Upper lobe of left lung (tissue), 6 donors: ENCODE results near the gene G3BP1. TPM values are rescaled to one million over a fixed set of nuclear protein-coding genes. Genes with fewer than 3 reads are reported as not detected.

Source experiments
- ATAC-seq, 2 donors: fragments of 200-7000 bp; cut with Tn5 transposase; one replicate each; pipeline ENCODE4 v1.9.1; 2022; ENCODE audit warnings: mild to moderate bottlenecking in 2 of 2, moderate library complexity in 2 of 2; ENCODE audit not compliant: low FRiP score in 2 of 2
- DNase-seq, 2 donors: peaks; one replicate each; pipeline ENCODE4 v3.0.0-alpha.2; 2019 to 2020
- H3K27ac ChIP-seq, 4 donors: fragments of 200-600 bp; sonication (generic); one replicate each; pipeline ENCODE4 v1.5.1; 2016 to 2019
- H3K27me3 ChIP-seq, 4 donors: fragments of 200-600 bp; sonication (generic); one replicate each; pipeline ENCODE4 v1.5.1; 2017 to 2019
- H3K36me3 ChIP-seq, 4 donors: fragments of 200-600 bp; sonication (generic); one replicate each; pipeline ENCODE4 v1.5.1; 2016 to 2019
- H3K4me1 ChIP-seq, 4 donors: fragments of 200-600 bp; sonication (generic); one replicate each; pipeline ENCODE4 v1.5.1; 2018 to 2019
- H3K4me3 ChIP-seq, 4 donors: fragments of 200-600 bp; sonication (generic); one replicate each; pipeline ENCODE4 v1.5.1; 2017 to 2019; ENCODE audit warnings: mild to moderate bottlenecking in 2 of 4, moderate library complexity in 1 of 4
- H3K9me3 ChIP-seq, 4 donors: fragments of 200-600 bp; sonication (generic); one replicate each; pipeline ENCODE4 v1.5.1; 2018 to 2019
- EP300 ChIP-seq, 4 donors: sonication (generic); formaldehyde crosslinking; IDR thresholded peaks; one replicate each; pipeline ENCODE4 v1.5.1; 2017; ENCODE audit warnings: antibody characterized with exemption in 4 of 4, control low read depth in 2 of 4
- POLR2A ChIP-seq, 4 donors: fragments of 450-650 bp; IDR thresholded peaks; one replicate each; pipeline ENCODE4 v1.5.1; 2016 to 2017; ENCODE audit warnings: antibody characterized with exemption in 4 of 4, mild to moderate bottlenecking in 2 of 4
- POLR2AphosphoS5 ChIP-seq, 2 donors: sonication (generic); formaldehyde crosslinking; IDR thresholded peaks; one replicate each; pipeline ENCODE4 v1.5.1; 2017; ENCODE audit warnings: antibody characterized with exemption in 2 of 2
- WGBS, 2 donors: methylation state at CpG; one replicate each; pipeline ENCODE4 v1.1.5; 2017 to 2018; 5-methylcytosine and 5-hydroxymethylcytosine counted together
- total RNA-seq, 6 donors: library from RNA; depleted of rRNA in 4 of 6; stranded (reverse); fragments of >200 nt in 4 of 6; gene quantifications; one replicate each; pipeline versions ENCODE4 v1.1.0 to v1.2.1, GENCODE V29; 2016 to 2021
- TF ChIP-seq, protein P1 (sequence below), 6 experiments: fragments of 450-650 bp in 4 of 6; fragments of 200-600 bp in 2 of 6; sonication (generic) in 2 of 6; IDR thresholded peaks; one replicate each; pipeline ENCODE4 v1.5.1; 2016 to 2019; ENCODE audit warnings: antibody characterized with exemption in 6 of 6
- donor health status: DM: no; HTN: no; CAD: no; lungs with moderate emphysema.
- donor health status: DM: no; HTN: yes; CAD: no; lungs with severe emphysema.

G3BP1 gene
- total RNA-seq, 6 donors from 2014 or later, result 40.9 to 169 (median 81.6) TPM

DNA sequence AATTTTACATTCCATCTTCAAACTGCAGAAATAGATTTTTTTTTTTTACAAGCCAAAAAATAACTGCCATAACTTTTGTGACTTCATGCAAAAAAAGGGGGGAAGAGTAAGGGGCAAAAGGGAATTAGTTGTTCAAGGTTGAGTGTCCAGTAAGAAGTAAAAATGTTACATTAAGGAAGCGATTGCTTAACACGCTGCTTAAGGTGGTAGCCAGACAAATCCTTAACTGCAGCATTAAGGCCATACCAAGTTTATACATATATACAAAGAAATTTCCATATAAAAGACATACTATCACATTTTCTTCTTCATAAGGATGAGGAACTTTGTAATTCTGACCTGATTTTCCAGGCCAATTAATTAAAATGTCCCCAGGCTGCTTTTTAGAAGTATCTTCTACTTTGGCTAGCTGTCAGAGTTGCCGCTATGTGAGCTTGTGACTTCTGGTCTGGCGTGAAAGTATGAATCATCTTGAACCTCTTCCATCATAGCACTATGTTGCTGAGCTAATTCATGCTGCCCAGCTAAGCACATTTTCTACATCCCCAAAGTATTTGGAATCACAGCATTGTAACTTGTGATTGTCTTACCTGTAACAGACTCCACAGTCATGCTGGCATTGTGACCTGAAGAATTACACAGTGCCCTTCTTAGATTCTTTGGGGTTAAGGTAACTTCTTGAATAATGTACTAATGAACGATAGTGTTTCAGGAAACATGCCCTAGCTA is 40.0 kb downstream of the G3BP1 start:
- 88 to 93% methylated on average over 5 of the region's 5 CpGs for whole genome bisulfite sequencing, 2 donors
- H3K36me3 ChIP-seq, result peaks cover 0 to 58% (median 10%) of the 10 kb centered on the region in 4 donors
- no peak overlapping the region for H3K27ac ChIP-seq

DNA sequence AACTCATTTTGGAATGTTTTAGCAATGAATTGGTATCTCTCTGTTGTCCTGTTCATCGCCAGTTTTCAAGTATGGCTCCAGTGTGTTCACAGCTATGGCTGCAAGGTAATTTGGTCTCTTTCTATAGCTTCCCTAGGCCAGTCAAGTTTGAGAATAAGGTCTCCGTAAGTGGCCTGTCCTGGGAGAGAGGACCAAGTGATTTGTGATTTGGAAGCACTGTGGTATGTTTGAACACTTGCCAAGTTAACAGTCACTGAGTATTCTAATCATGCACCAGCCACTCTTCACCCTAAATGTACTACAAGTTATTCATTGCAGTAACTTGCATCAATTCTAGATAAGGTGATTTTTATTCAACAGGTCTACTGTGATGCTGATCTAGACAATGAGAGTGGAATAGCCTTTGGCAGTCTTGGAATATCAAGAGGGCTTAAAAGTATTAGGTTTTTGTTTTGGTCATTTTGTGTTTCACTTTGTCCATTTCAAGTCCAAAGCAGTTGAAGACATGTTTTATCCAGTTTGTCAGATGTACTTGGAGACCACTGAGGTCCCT is 41.1 kb downstream of the G3BP1 start:
- Histone ChIP-seq H3K27me3 (no peaks in the 10 kb centered on the region), H3K9me3 (no peaks in the 10 kb centered on the region), H3K36me3 (peaks cover 0 to 57% (median 10%) of the 10 kb centered on the region in 4 donors), H3K27ac (no peak overlapping the region), H3K4me1 (peaks cover 0 to 7% (median 0%) of the 10 kb centered on the region in 4 donors), H3K4me3 (no peak overlapping the region)
- WGBS, 2 donors, result 83 to 93% methylated on average over 2 of the region's 2 CpGs
- ATAC-seq (no peak), DNase-seq (no peak)
- TF ChIP-seq POLR2A (IDR thresholded peaks at IDR 0.05) (no peak), POLR2AphosphoS5 (IDR thresholded peaks at IDR 0.05) (no peak), EP300 (IDR thresholded peaks at IDR 0.05) (no peak)
- TF ChIP-seq, protein P1, sequence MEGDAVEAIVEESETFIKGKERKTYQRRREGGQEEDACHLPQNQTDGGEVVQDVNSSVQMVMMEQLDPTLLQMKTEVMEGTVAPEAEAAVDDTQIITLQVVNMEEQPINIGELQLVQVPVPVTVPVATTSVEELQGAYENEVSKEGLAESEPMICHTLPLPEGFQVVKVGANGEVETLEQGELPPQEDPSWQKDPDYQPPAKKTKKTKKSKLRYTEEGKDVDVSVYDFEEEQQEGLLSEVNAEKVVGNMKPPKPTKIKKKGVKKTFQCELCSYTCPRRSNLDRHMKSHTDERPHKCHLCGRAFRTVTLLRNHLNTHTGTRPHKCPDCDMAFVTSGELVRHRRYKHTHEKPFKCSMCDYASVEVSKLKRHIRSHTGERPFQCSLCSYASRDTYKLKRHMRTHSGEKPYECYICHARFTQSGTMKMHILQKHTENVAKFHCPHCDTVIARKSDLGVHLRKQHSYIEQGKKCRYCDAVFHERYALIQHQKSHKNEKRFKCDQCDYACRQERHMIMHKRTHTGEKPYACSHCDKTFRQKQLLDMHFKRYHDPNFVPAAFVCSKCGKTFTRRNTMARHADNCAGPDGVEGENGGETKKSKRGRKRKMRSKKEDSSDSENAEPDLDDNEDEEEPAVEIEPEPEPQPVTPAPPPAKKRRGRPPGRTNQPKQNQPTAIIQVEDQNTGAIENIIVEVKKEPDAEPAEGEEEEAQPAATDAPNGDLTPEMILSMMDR (IDR thresholded peaks at IDR 0.05), result no peak

More for the DNA sequence above, 40.0 kb downstream of the G3BP1 start:
- ATAC-seq (peak in 1 of 2 donors; percentile 84), DNase-seq (no peak)
- TF ChIP-seq, protein P1 (IDR thresholded peaks at IDR 0.05), result no peak
- TF ChIP-seq EP300 (IDR thresholded peaks at IDR 0.05) (no peak), POLR2AphosphoS5 (IDR thresholded peaks at IDR 0.05) (no peak), POLR2A (IDR thresholded peaks at IDR 0.05) (no peak)
- Histone ChIP-seq H3K27me3 (no peaks in the 10 kb centered on the region), H3K9me3 (no peaks in the 10 kb centered on the region), H3K4me3 (no peak overlapping the region), H3K4me1 (peaks cover 0 to 8% (median 0%) of the 10 kb centered on the region in 4 donors)

DNA sequence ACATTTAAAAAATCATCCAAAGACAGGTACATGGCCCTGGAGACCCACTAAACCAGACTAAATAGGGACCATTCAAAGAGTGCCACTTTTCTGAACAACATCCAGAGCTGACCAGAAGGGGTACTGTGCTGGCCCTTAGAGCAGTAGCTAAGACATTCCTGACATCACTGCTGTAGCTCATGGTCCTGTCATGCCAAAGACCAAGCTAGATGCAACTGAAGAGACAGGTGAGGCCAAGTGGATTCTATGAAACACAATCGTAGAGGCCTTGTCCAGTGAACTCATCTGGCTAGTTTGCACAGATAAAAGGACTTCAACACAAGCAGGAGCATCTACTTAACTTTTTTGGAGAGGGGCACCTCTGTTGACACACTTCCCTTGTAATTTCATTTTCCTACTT is 43.3 kb downstream of the G3BP1 start:
- no peaks in the 10 kb centered on the region for H3K4me1 ChIP-seq
- peaks cover 0 to 41% (median 8%) of the 10 kb centered on the region in 4 donors for H3K36me3 ChIP-seq
- WGBS, 2 donors, result 71 to 100% methylated on average over 1 of the region's 1 CpG
- ATAC-seq (no peak), DNase-seq (no peak)
- TF ChIP-seq, protein P1 (IDR thresholded peaks at IDR 0.05), result no peak
- TF ChIP-seq EP300 (IDR thresholded peaks at IDR 0.05) (no peak), POLR2AphosphoS5 (IDR thresholded peaks at IDR 0.05) (no peak), POLR2A (IDR thresholded peaks at IDR 0.05) (no peak)
- H3K27me3 ChIP-seq, result no peaks in the 10 kb centered on the region
- H3K27ac ChIP-seq, result no peak overlapping the region
- H3K4me3 ChIP-seq, result no peak overlapping the region
- H3K9me3 ChIP-seq, result no peaks in the 10 kb centered on the region

DNA sequence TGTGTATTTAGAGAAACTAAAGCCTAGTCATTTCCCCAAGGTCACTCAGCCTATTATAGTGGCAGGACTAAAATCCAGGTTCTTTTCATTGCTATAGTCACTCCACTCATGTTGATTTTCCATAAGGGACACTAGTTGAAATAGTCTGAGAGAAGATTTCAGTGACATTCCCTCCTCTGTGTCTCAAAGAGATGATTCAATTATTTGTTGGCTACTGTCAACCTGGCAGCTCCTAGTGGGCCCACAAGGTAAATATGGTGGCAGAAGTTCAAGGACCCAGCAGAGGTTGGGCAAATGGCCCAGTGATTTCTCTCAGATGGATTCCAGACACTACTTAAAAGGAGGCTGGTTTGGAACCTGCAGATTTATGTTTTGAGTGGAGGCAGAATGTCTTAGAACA is 48.1 kb downstream of the G3BP1 start:
- Histone ChIP-seq H3K4me1 (no peaks in the 10 kb centered on the region), H3K27me3 (no peaks in the 10 kb centered on the region), H3K27ac (no peak overlapping the region), H3K36me3 (peaks cover 0 to 4% (median 0%) of the 10 kb centered on the region in 4 donors), H3K9me3 (no peaks in the 10 kb centered on the region), H3K4me3 (no peak overlapping the region)
- TF ChIP-seq EP300 (IDR thresholded peaks at IDR 0.05) (no peak), POLR2A (IDR thresholded peaks at IDR 0.05) (no peak), POLR2AphosphoS5 (IDR thresholded peaks at IDR 0.05) (no peak)
- TF ChIP-seq, protein P1 (IDR thresholded peaks at IDR 0.05), result no peak
- ATAC-seq (no peak), DNase-seq (no peak)
